Uterus (tissue), 4 donors: ENCODE data around the gene METTL17. TPM values are rescaled to one million over a fixed set of nuclear protein-coding genes. Genes with fewer than 3 reads are reported as not detected.
A peak's percentile ranks its signal among the peaks of the same experiment; 100 is the strongest.

Experiments used
- DNase-seq, 2 donors: peaks; one replicate each; pipeline ENCODE4 v3.0.0-alpha.2; 2019 to 2020
- H3K27ac ChIP-seq, 2 donors: fragments of 200-600 bp; sonication (generic); 1 replicate in 1 of 2; 2 replicates in 1 of 2; pipeline ENCODE4 v1.5.1; 2016 to 2018
- H3K27me3 ChIP-seq, 2 donors: fragments of 200-600 bp; sonication (generic); one replicate each; pipeline ENCODE4 v1.5.1; 2018 to 2019; ENCODE audit warnings: control low read depth in 1 of 2
- H3K36me3 ChIP-seq, 2 donors: fragments of 200-600 bp; sonication (generic); one replicate each; pipeline ENCODE4 v1.5.1; 2019; ENCODE audit warnings: control low read depth in 1 of 2
- H3K4me1 ChIP-seq, 2 donors: fragments of 200-600 bp; sonication (generic); one replicate each; pipeline ENCODE4 v1.5.1; 2018 to 2019; ENCODE audit warnings: control low read depth in 1 of 2
- H3K4me3 ChIP-seq, 2 donors: fragments of 200-600 bp; sonication (generic); 1 replicate in 1 of 2; 2 replicates in 1 of 2; pipeline ENCODE4 v1.5.1; 2018 to 2019; ENCODE audit warnings: mild to moderate bottlenecking in 1 of 2
- H3K9me3 ChIP-seq, 2 donors: fragments of 200-600 bp; sonication (generic); one replicate each; pipeline ENCODE4 v1.5.1; 2019; ENCODE audit warnings: control low read depth in 1 of 2
- POLR2A ChIP-seq, 2 donors: fragments of 450-650 bp; IDR thresholded peaks; one replicate each; pipeline ENCODE4 v1.6.1; 2016; ENCODE audit warnings: antibody characterized with exemption in 2 of 2, mild to moderate bottlenecking in 1 of 2, moderate library complexity in 1 of 2
- intact Hi-C: fragments of 100-400 bp; cut with DNase I; formaldehyde crosslinking; loops from one replicate; pipeline ENCODE4 v1.15.1; 2023; ENCODE audit warnings: low total_unique reads
- total RNA-seq, 4 donors: library from RNA; depleted of rRNA in 3 of 4; stranded (reverse); fragments of >200 nt in 3 of 4; gene quantifications; one replicate each; pipeline versions ENCODE4 v1.1.0 to v1.2.4, GENCODE V29; 2014 to 2023
- TF ChIP-seq, protein P1 (sequence below), 4 experiments: fragments of 200-600 bp in 2 of 4; fragments of 450-650 bp in 2 of 4; sonication (generic) in 2 of 4; IDR thresholded peaks; one replicate each; pipeline ENCODE4 v1.5.1; 2016 to 2019; ENCODE audit warnings: antibody characterized with exemption in 4 of 4, mild to moderate bottlenecking in 2 of 4, moderate library complexity in 1 of 4
- donor health status: DM: yes; HTN: yes; CAD: no.

Gene METTL17
- total RNA-seq, 4 donors from 2014 or later = 46.6 to 73.5 (median 65.9) TPM

- H3K9me3 ChIP-seq = no peaks in the 10 kb centered on the region
- H3K27ac ChIP-seq = peak within 1 kb of the TSS; percentile 99
- no peaks in the 10 kb centered on the region for H3K27me3 ChIP-seq
- H3K36me3 ChIP-seq = no peaks in the 10 kb centered on the region
- peak within 1 kb of the TSS; percentile 84 to 96 for H3K4me3 ChIP-seq
- TF ChIP-seq, protein P1, sequence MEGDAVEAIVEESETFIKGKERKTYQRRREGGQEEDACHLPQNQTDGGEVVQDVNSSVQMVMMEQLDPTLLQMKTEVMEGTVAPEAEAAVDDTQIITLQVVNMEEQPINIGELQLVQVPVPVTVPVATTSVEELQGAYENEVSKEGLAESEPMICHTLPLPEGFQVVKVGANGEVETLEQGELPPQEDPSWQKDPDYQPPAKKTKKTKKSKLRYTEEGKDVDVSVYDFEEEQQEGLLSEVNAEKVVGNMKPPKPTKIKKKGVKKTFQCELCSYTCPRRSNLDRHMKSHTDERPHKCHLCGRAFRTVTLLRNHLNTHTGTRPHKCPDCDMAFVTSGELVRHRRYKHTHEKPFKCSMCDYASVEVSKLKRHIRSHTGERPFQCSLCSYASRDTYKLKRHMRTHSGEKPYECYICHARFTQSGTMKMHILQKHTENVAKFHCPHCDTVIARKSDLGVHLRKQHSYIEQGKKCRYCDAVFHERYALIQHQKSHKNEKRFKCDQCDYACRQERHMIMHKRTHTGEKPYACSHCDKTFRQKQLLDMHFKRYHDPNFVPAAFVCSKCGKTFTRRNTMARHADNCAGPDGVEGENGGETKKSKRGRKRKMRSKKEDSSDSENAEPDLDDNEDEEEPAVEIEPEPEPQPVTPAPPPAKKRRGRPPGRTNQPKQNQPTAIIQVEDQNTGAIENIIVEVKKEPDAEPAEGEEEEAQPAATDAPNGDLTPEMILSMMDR (IDR thresholded peaks at IDR 0.05) = peak in 1 of 4 experiments; percentile 21
- peak; percentile 57 to 68 for TF ChIP-seq POLR2A (IDR thresholded peaks at IDR 0.05)
- intact Hi-C loops = no loop called here
- DNase-seq = peak; percentile 88 to 89
- peaks cover 5 to 12% of the 10 kb centered on the region in 2 donors for H3K4me1 ChIP-seq
Observed at GRCh38 chr14:21024585-21025370, 35.0 kb downstream of the METTL17 start, which contains the start of gene NDRG2. NDRG2 (minus strand) TSS chr14:21025061; CDS start chr14:21023315, 1,746 bp downstream.

DNA sequence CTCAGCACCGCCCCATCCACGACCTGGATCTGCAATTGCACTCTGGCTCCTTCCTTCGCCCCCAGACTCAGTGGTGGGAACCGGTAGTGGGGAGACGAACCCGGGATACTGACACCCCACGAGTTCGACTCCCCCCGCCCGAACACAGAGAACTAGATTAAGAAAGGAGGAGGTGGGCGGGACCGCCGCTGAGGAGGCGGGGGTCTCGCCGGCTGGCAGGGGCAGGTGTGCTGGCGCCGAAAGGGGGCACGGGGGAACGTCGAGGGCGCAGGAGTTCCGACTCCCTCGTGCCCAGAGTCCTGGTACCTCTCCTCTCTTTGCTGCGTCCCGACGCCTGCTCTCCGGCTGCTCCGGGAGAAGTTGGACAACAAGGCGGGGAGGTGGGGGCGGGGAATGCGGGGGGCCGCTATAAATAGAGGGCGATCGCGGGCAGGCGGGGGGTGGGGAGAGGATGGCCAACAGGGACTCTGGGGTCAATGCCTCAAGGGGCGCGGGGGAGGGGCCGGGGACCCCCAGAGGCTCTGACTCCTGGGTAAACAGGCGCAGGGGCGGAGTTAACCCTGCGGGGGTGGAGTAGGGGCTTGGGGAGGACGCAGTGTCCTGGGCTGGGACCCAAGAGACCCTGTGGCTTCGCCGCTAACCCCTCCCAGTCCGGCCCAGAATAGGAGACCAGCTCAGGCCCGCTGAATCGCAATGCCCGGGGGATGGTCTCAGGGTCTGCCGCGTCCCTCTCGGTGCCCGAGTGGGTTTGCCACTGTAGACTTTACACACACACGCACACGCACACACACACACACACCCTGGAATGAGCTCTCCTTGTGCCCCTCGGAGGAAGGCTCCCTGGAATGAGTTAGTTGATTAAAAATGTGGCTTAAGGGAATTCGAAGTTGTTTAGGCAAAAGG, 35.8 kb downstream of the METTL17 start:
- Histone ChIP-seq H3K9me3 (no peaks in the 10 kb centered on the region), H3K27me3 (no peaks in the 10 kb centered on the region), H3K27ac (peak overlapping the region; percentile 99), H3K4me1 (peaks cover 5 to 12% of the 10 kb centered on the region in 2 donors), H3K4me3 (peak overlapping the region; percentile 84 to 96), H3K36me3 (no peaks in the 10 kb centered on the region)
- peak; percentile 94 to 95 for DNase-seq
- TF ChIP-seq, protein P1 (IDR thresholded peaks at IDR 0.05) = no peak
- peak in 1 of 2 donors; percentile 3 for TF ChIP-seq POLR2A (IDR thresholded peaks at IDR 0.05)
- intact Hi-C loops = no loop called here

GRCh38 chr14:21026274-21026987, 36.7 kb downstream of the METTL17 start:
- DNase-seq = peak in 1 of 2 donors; percentile 39
- peak overlapping the region; percentile 99 for H3K27ac ChIP-seq
- H3K9me3 ChIP-seq = no peaks in the 10 kb centered on the region
- H3K4me1 ChIP-seq = peaks cover 5 to 12% of the 10 kb centered on the region in 2 donors
- intact Hi-C loops = no loop called here
- no peaks in the 10 kb centered on the region for H3K36me3 ChIP-seq
- H3K27me3 ChIP-seq = no peaks in the 10 kb centered on the region
- TF ChIP-seq, protein P1 (IDR thresholded peaks at IDR 0.05) = no peak
- TF ChIP-seq POLR2A (IDR thresholded peaks at IDR 0.05) = no peak
- peak overlapping the region; percentile 84 to 96 for H3K4me3 ChIP-seq

DNA sequence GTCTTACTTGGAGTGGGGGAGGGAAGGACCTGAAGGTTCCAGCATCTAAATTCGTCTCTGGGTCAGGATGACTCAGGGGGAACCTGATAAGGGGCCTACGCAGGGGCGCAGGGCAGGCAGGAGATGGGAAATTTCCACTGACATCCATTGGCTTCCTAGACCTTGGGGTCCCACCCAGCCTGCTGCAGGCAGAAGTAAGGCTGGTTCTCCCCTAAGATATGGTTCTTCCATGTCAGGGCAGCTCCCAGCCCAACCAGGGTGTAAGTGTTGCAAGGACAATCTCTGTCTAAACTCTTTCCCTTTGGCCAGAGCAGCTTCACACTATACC, 37.2 kb downstream of the METTL17 start:
- H3K4me3 ChIP-seq = no peak overlapping the region
- TF ChIP-seq, protein P1 (IDR thresholded peaks at IDR 0.05) = no peak
- no peak for TF ChIP-seq POLR2A (IDR thresholded peaks at IDR 0.05)
- no peaks in the 10 kb centered on the region for H3K27me3 ChIP-seq
- H3K36me3 ChIP-seq = no peaks in the 10 kb centered on the region
- peak; percentile 75 for DNase-seq
- no peaks in the 10 kb centered on the region for H3K9me3 ChIP-seq
- peaks cover 5 to 12% of the 10 kb centered on the region in 2 donors for H3K4me1 ChIP-seq
- H3K27ac ChIP-seq = peak overlapping the region; percentile 99
- intact Hi-C loops = no loop called here
